ENCODE measurements around the gene POLR2I.

The POLR2I gene

DNA sequence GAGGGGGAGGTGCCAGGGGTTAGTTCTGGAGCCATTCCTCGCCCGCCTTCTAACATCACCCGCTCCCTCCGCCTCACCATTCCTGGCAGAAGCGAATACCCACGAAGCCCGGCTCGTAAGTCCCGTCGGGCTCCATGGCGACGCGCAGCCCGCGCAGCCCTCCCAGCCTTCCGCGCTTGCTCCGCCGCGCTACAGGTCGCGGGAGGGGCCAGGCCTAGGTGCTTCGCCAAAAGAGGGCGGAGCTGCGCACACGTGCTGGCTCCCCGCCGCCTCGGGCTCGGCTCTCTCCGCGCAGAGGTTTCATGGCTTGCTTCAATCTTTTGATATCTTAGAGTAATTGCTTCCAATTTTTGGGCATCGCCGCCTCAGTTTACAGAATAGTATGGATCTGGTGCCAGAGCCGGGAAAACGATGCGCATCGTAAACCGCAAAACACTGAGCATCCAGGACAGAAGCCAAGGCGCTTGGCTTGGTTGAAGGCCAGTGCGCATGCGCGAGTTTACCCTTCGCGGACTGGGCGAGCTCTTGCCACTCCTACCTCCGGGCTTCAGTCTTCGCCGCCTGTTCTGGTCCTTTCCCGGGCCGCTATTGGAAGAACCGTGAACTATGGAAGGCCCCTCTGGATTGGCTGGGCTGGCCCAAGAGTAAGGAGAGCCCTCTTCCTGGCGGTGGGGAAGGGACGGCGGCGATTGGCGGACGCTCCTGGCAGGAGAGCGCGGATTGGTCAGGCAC is at the start of gene POLR2I:
TSS of gene POLR2I (minus strand) at position 155 of the 732 bp plus-strand sequence. CDS start at position 136, 19 bp downstream.
- FAIRE-seq (peak; percentile 99), DNase-seq (ENCODE audit: extremely low spot score, insufficient read length, low read depth) (peak; percentile 95)

DNA sequence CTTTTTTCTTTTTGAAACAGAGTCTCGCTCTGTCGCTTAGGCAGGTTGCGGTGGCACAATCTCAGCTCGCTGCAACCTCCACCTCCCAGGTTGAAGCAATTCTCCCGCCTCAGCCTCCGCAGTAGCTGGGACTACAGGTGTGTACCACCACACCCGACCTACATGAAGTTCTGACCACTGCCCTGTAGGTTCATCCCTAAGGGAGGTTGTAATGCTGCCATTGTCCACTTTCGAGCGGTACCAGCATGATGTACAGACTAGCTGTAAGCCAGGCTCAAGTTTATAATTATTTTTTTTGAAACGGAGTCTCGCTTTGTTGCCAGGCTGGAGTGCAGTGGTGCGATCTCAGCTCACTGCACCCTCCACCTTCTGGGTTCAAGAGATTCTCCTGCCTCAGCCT is 49.1 kb upstream of the POLR2I start:
- DNase-seq (ENCODE audit: extremely low spot score, insufficient read length, low read depth) (no peak), FAIRE-seq (no peak)

DNA sequence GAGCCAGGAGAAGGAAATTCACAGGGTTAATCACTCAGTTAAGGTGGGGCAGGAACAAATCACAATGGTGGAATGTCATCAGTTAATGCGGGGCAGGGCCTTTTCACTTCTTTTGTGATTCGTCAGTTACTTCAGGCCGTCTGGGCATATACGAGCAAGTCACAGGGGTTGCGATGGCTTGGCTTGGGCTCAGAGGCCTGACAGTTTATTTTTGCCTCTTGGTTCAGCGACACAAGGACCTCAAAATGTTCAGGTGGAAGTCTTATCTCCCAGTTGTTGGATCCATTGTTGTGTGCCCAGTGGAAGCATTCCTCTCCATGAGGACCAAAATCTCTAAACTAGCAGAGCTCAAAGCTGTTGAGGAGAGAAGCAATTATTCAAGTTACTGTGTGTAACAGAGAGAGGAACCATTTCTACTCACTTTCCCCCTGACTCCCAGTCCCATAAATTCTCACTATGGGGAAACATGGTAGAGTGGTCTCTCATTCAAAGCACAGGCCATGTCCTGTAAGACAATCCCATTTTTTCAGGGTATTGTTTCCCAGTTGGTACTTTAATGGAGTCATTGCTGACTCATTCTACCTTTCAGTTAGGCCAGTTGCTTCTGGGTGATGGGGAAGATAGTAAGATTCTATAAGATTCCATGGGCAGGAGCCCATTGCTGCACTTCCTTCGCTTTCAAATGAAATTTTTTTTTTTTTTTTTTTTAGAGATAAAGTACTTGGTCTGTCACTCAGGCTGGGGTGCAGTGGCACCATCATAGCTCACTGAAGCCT is 46.3 kb upstream of the POLR2I start:
- FAIRE-seq (no peak), DNase-seq (ENCODE audit: extremely low spot score, insufficient read length, low read depth) (no peak)

DNA sequence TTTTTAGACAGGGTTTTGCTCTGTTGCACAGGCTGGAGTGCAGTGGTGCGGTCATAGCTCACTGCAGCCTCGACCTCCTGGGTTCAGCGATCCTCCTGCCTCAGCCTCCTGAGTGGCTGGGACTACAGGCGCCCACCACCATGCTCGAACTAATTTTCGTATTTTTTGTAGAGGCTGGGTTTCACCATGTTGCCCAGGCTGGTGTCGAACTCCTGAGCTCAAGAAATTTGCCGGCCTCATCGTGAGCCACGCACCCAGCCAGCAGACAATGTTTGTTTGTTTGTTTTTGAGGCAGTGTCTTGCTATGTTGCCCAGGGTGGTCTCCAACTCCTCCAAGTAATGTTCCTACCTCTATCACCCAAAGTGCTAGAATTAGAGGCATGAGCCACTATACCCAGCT is 38.5 kb upstream of the POLR2I start:
- DNase-seq (ENCODE audit: extremely low spot score, insufficient read length, low read depth) (no peak), FAIRE-seq (no peak)

DNA sequence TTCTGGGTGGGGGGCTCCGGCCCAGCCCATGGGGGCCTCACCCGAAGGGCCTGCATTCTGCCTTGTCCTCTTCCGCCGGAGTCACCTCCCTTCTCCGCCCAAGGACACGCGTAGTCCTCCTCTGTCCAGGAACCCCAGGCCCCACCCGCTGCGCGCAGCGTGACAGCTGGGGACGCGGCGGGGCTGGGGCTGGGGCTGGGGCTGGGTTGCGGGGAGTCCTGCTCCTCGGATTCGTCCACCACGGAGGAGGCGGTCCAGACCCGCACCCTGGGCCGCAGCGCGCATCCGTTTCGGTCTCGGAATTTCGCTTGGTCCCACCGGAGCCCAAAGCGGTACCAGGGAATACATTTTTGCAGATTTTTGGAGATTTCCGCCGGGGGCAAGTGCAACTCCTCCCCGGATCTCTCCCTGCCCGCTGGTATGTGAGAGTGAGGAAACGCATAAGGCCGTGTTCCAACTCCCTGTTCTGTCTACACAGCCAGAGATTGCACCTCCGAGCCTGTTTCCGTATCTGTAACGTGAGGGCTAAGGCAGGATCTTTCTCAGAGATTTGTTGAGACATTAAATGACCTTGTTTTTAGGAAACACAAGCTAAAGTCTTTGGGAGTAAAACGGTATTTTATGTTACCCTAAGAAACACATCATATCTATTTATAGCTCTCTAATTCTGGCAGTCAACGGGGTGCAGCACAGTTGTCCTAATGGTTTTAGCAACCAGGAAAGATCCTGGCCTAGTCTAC is 37.8 kb upstream of the POLR2I start, which contains the start of gene COX7A1:
TSS of gene COX7A1 (minus strand) at position 96 of the 740 bp plus-strand sequence. CDS start at position 56, 40 bp downstream.
- DNase-seq (ENCODE audit: extremely low spot score, insufficient read length, low read depth) (no peak), FAIRE-seq (no peak)

DNA sequence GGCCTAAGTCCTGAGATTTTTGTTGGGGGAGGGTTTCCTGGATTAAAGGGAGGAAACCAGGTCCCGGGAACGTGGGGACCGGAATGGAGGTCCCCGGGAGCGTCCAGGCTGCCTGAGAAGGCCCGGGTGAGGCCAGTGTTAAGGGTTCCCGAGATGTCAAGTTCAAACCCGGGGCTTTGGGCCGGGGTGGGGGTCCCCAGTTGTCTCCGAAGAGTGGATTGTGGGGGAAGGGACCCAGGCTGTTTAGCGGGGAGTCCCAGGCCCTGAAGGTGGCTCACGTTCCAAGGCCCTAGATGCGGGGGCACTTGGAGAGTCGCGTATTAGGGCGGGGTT is 37.3 kb upstream of the POLR2I start:
- DNase-seq (ENCODE audit: extremely low spot score, insufficient read length, low read depth), result no peak
- no peak for FAIRE-seq

DNA sequence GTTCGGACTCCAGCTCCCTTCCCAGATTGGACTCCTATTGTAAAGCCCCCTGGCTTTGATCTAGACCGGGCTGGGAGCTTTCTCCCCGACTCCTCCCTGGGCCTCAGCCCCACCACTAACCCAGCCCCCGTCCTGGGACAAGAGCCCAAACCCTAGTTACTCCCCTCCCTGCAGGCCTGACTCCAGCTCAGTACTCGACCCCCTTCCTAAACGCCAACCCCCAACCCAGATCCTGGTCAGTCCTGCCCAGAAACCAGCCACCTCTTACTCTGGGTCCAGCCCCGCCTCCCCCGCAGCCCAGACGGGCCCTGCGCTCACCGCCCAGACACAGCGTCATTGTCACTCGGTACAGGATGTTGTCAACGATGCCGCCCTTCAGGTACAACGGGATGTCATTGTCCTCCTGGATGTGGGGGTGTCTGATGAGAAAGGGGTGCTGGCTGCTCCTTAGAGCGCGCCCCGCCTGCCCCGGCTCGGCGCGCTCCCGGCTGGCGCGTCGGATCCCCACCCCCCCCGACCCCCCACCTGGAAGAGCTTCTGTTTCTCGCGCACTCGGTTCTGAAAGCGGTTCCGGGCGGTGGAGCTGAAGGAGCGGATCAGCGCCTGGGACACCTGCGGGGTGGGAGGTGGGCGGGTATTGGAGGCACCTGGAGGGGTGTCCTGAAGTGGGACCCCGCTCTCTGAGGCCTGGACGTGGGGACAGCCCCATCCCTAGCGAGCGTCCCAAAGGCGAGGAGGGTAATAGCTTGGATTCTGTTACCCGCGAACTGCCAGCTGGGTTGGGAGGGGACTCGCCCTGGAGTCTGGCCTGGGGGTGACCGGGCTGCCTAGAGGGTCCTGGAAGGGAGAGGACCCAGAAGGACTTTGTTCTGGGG is 36.7 kb upstream of the POLR2I start:
- no peak for DNase-seq (ENCODE audit: extremely low spot score, insufficient read length, low read depth)
- no peak for FAIRE-seq

DNA sequence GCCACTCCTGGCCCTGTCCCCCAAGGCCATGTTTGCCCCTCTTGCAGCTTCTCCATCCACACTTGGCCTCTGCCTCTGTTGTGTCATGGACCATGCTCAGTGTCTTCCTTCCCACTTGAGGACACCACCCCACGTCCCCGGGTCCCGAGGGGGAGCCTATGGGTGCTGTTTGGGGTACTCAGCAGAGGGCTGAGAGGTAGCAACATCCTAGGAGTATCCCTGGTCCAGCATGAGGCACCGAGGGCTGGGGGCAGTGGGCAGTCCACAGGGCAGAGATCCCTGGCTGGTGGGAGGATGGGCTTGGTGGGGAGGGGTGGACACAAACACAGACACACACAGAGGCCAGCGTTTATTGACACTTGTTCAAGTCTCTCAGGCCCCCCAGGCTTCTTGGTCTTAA is 35.9 kb upstream of the POLR2I start:
- FAIRE-seq, result no peak
- no peak for DNase-seq (ENCODE audit: extremely low spot score, insufficient read length, low read depth)

DNA sequence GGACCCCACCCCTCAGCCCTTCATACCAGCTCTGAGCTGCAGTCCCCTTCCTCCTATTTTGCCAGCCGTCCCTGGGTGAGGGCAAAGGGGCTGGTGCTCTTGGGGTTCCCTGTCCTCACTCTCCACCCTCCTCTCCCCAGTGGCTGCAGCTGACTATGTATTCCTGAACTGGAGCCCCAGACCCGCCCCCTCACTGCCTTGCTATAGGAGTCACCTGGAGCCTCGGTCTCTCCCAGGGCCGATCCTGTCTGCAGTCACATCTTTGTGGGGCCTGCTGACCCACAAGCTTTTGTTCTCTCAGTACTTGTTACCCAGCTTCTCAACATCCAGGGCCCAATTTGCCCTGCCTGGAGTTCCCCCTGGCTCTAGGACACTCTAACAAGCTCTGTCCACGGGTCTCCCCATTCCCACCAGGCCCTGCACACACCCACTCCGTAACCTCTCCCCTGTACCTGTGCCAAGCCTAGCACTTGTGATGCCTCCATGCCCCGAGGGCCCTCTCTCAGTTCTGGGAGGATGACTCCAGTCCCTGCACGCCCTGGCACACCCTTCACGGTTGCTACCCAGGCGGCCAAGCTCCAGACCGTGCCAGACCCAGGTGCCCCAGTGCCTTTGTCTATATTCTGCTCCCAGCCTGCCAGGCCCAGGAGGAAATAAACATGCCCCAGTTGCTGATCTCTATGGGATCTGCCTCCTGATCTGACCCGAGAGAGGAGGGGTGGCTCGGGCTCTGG is 35.2 kb upstream of the POLR2I start:
- FAIRE-seq (no peak), DNase-seq (ENCODE audit: extremely low spot score, insufficient read length, low read depth) (no peak)

DNA sequence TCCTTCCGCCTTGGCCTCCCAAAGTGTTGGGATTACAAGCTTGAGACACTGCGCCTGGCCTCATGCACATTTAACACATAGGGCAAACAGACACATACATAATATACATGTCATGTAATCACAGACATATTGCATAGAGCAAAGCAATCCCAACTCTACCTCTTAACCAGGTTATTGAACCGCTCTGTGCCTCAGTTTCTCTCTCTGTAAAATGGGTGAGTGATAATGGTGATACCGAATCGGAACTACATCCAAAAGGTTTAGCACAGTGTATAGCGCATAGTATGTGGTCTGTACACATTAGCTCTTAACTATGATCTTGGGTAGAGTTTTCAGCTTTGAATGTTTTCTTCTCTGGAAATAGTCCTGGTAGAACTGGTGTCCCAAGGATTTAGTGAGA is 29.9 kb upstream of the POLR2I start:
- DNase-seq (ENCODE audit: extremely low spot score, insufficient read length, low read depth) (no peak), FAIRE-seq (no peak)

DNA sequence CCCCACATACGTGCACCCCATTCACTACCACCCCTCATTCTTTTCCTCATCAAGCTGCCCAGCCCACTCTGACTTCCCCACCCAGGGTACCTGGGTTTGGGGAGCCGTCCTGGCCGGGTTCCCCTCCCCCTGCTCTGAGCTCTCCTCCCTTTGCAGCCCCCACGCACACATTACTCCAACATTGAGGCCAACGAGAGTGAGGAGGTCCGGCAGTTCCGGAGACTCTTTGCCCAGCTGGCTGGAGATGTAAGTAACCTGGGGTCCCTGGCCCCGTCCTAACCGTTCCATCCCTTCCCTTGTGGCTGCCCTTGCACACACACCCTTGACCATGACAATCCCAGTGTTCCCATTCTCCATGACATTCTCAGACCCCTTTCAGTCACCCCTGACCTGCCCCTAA is 27.8 kb upstream of the POLR2I start:
- DNase-seq (ENCODE audit: extremely low spot score, insufficient read length, low read depth), result no peak
- FAIRE-seq, result no peak

DNA sequence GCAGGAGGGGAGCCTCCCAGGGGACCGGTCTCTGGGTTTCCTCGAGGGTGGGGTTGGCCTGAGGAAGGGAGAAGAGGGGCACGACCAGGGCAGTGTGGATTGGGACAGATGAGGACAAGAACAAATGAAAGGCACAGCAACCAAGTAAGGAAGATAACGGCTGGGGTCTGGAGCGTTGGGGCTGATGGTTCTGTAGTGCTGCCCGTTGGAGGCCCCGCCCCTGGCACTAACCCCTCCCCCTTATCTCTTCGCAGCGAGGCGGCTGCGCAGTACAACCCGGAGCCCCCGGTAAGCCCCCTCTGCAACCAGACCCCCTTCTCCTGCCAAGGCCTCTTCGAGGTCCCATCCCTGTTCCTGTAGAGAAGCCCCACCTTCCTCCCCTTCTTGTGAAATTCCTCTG is 27.4 kb upstream of the POLR2I start:
- FAIRE-seq (no peak), DNase-seq (ENCODE audit: extremely low spot score, insufficient read length, low read depth) (no peak)

DNA sequence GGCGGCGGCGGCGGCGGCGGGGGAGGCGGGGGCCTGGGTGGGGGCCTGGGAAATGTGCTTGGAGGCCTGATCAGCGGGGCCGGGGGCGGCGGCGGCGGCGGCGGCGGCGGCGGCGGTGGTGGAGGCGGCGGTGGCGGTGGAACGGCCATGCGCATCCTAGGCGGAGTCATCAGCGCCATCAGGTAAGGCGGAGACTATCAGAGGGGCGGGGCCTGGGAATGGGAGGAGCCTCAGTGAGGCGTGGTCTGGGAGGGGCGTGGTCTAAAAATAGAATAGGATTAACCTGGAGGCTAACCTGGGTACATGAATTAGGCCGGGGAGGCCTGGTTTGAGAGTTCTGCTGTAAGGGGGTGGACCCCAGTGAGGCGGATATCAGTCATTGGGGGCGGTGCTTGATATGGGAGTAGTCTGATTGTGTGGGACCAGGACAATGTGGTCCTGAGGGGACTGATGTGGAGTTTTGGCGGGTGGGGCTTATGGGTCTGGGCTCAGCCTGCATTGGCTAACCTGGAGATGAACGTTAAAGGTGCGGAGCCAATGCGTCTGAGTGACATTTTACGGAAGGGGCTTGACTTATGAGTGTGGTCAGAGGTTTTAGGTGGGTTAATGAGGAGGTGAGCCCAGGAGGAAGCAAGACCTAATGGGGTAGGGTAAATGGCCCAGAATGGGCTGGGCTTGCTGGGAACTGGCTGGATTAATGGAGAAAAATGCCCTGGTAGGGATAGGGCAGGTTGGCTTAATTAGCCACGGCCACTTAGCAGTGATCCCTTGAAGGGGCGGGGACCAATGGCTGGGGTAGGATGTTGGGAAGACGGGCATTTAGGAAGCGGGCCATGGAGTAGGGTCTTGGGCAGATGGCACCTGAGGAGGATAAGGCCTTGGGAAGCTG is 26.6 kb upstream of the POLR2I start:
- DNase-seq (ENCODE audit: extremely low spot score, insufficient read length, low read depth) (peak; percentile 86), FAIRE-seq (peak; percentile 84)

DNA sequence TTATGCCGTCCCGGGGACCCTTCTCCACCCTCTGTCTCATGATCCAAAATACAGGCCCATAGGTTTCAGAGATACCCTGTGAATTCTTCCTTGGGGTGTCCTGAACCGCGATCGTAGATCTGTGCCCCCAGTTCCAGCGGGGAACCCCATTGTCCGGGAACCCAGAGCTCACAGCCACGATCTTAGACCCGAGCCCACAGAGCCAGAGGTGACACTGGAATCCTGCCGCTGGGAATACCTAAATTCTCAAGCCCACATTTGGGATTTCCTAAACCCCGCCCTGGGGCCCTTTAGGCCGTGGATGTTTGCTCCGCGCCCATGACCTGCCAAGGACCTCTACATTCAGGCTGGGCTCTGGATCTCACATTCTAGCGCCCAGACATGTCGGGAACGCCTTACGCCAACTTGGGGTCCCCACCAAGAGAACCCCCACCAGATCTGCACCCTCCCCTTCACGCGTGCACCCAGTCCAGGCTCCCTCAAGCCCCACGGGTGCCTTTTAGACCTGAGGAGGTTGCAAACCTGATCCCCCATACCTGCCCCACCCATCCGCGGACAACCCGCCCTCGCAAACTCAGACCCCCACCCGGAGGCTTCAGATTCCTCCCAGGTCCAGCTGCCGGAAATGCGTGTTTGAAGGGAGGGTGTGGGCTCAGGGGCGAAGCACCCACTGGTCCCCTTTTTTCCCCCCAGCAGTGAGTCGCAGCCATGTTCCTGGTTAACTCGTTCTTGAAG is 25.8 kb upstream of the POLR2I start:
- DNase-seq (ENCODE audit: extremely low spot score, insufficient read length, low read depth) (no peak), FAIRE-seq (no peak)

DNA sequence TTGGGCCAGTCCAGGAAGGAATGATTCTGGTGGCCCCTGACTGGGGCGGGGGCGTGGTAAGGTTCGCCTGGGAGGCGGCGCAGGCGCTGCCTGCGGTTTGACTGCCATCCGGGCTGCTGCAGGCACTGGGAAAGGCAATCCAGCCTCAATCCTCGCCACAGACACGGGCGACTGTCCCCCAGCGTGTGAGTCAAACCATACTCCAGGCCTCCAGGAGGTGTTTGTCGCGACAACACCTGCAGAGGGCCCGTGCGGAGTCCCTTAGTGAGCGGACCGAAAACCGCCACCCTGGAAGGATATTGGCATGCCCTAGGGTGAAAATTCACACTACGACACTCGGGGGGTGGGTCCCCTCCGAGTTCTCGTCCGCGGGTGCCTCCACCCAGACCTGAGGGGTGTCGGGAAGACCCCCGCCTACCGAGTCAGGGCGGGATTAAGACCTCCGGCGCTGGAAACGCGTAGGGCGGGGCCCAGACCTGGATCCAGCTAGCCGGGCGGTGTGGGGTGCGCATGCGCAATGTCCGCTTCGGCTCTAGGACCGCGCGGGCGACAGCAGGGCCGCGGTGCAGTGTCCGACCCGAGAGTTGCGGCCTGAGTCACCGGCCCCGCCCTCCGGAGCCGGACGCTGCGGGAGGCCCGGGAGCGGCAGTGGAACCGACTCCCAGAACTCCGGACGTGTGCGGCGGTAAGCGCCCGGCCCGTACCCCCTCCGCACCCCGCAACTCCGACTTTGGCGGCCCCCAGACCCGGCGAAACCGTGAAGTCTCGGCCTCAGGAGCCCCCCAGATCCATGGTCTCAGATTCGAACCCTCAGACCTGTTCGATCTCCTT is 25.0 kb upstream of the POLR2I start, which contains the start of gene CAPNS1:
TSS of gene CAPNS1 (plus strand) at position 594 of the 831 bp plus-strand sequence. CDS start 946 bp downstream, outside the sequence.
- FAIRE-seq, result peak; percentile 90
- peak; percentile 90 for DNase-seq (ENCODE audit: extremely low spot score, insufficient read length, low read depth)

DNA sequence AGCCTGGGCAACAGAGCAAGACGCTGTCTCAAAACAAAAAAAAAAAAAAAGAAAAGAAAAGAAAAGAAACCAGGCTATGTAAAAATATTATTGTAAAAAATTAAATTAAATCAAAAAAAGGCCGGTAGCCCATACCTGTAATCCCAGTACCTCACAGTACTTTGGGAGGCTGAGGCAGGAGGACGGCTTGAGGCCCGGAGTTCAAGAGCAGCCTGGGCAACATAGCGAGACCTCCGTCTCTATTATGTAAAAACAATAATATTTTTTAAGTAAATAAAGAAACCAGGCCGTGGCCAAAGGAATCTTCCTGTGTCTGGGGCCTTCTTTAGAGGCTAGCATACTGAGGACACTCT is 24.4 kb upstream of the POLR2I start:
- DNase-seq (ENCODE audit: extremely low spot score, insufficient read length, low read depth), result no peak
- no peak for FAIRE-seq
